CD4-positive, alpha-beta T cell treated with Interleukin-17A for 1 hour (primary cell): ENCODE results near the gene LASP1.
A peak's percentile ranks its signal among the peaks of the same experiment; 100 is the strongest.

ENCODE experiments used
- DNase-seq: peaks from one replicate; pipeline ENCODE4 v3.0.0-alpha.2; 2020

LASP1 gene

DNA sequence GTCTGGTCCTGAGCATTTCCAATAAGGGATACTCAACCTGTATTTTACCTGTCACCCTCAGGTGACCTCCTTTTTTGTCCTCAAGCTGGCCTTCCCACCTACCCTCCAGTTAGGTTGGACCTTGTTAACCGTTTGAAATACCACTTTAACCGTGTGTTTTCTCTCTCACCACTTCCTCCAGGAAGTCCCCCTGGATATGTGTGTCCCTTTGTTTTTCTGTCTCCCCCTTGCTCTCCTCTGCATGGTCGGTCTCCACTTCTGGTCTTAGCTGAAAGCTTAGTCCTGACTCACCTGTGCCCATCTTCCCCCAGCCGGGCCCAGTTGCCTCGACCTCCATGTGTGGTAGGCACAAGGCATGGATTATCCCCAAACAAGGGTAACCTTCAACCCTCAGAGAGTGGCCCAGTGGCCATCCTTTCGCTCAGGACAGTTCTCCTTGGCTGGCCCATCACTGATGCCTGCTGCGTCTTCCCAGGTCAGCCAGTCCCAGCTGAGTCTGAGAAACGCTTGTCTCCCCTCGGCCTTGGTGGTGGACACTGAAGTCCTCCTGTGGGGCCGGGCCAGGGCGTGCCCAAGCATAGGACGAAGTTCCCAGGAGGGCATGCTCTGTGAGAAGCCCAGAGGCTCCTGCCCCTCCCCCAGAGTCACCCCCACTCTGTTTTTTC, 20.0 kb downstream of the LASP1 start:
- no peak for DNase-seq

DNA sequence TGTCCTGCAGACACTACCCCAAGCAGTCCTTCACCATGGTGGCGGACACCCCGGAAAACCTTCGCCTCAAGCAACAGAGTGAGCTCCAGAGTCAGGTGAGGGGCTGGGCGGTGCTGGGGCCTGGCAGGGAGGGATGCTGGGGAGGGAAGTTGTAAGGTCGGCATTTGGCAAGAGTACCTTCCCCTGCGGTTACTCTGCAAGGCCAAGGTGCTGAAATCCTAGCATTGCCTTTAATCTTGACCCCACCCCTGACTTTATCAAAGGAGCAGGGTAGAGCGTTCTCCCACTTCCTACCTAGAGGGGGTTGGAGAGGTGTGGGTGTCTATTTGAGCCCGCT, 20.5 kb downstream of the LASP1 start:
- DNase-seq: peak; percentile 50

DNA sequence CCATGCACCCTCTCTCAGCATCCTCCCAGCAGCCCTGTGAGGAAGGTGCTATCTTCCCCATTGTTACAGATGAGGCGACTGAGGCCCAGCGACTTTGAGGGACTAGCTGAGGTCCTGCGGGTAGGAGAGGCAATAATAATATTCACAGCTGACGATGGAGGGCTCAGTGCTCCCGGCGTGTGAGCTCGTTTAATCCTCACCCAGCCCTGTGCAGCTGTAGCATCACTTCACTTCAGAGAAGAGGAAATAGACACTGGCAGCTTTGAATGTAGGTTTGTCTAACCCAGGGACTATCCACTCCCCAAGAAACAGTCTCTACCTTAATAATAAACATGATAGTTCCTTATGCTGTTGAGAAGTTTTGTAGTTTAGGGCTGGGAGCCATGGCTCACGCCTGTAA, 21.6 kb downstream of the LASP1 start:
- DNase-seq: peak; percentile 35

DNA sequence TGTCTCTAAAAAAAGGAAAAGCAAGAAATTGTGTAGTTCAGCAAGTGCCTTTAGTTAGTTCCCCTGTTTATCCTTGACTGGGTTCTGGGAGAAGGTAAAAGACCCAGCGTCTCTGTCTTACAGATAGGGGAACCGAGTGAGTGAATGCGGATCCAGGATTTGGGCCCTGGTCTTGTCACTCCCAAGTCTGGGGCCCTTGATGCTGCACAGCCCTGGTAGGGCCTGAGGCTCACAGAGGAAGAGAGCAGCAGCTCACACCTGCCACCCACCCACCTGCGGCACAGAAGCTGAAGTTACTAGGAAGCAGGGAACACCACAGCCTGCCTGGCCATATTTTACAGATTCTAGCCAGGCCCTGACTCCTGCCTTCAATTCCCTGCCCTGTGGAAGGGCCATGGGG, 22.2 kb downstream of the LASP1 start:
- no peak for DNase-seq

DNA sequence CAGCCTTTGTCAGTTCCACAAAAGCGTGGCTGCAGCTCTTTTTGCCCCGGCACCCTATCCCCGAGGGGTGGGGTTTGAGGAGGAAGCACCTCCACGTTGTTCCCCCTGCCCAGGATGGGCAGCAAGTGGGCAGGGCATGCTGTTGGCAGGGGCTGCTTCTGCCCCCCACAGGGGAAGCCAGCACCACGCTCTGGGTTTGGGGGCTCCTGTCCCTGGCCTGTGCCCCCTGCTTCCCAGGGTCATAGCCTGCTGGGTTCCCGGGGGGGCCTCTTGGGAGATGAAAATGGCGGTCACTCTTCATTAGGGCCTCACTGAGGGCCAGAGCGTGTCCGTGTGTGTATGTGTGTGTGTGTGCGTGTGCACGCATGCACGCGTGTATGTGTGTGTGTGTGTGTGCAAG, 22.8 kb downstream of the LASP1 start:
- no peak for DNase-seq

DNA sequence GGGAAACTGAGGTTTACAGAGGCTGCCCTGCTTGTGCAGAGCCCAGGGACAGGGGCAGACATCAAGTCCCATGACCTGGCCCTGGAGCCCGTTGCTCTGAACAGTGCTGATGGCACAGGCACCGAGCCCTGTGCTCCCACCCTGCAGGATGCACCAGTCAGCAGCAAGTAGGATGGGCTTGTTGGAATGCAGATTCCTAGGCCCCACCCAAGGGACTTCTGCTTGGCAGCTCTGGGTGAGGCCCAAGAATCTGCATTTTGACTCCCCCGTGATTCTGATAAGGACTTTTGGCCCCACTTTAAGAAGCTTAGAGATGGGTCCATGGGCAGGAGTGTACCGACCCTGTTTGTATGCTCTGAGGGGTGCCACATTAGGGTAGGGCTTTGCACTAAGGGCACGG, 23.3 kb downstream of the LASP1 start:
- no peak for DNase-seq

DNA sequence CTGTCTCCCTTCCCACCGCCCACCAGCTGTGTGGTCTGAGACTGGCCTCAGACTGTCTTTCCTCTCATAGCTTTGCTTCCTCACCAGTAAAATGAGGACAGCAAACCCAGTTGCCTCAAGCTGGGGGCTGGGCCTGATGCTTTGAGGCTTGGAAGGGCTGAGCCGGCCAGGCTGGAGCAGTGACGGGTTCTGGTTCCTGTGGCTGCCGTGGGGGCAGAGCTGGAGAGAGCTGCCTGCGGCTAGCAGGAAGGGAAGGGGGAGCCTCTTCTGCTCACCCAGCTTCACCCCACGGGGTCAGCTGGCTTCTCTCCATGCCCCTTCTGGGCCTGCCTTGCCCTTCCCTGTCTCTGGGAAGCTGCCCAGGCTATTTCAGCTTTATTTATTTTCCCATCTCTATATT, 23.7 kb downstream of the LASP1 start:
- DNase-seq: peak; percentile 47

DNA sequence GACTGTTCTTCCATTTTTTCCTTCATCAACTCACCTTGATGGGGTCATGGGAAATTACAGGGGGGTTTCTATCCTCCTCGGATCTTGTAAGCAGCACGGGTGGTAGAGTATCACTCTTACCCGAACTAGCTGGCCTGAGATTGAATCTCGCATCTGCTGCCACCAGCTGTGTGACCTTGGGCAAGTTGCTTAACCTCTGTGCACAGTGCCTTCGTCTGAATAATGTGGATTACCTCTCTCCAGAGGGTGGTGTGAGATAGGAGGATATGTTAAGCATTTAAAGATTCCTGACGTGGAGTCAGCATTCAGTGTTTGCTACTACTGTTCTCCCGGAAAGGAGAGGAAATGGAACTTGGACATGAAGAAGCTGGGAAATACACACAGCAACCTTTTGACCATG, 24.4 kb downstream of the LASP1 start:
- no peak for DNase-seq

DNA sequence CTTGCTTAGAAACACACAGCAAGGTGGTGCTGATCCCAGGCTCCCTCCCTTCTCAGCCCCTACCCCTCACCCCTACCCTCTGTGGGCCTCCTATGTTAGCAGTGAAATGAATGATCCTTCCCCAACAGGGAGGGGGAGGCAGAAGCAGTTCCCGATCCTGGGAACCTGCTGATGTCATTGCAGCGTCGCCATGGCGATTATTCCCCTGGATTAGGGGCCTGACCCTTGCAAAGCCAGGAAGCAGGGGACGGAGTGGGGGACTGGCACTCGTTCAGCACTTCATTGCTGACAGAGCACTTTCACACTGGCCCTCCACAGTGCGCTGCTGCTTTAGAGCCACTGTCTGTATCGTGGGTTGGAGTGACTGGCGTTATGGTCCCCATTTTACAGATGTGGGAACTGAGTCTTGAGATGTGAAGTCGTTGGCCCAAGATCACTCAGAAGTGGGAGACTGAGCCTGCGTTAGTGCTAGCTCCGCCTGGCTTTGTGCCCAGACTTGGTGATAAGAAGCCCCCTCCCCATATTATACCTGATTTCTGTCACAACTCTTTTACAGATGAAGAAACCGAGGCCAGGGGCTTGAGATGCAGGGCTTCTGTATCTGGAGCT, 26.6 kb downstream of the LASP1 start:
- DNase-seq: no peak

DNA sequence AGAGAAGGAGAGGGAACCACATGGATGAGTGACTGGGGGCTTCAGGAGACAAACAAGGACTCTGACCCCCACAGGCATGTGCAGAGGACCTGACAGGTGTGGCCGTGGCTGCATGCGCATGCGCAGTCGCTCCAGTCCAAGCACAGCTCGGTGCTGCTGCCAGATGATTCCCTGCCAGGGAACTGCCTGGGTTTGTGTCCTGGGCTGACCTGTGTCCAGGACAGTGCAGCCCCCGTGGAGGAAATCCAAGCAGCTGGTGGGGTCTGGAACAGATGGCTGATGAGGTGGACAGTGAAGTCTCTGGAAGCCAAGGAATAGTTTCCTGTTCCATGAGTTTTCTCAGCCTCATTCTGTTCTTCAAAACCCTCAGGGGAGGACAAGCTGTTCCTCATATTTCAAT, 27.3 kb downstream of the LASP1 start:
- no peak for DNase-seq

DNA sequence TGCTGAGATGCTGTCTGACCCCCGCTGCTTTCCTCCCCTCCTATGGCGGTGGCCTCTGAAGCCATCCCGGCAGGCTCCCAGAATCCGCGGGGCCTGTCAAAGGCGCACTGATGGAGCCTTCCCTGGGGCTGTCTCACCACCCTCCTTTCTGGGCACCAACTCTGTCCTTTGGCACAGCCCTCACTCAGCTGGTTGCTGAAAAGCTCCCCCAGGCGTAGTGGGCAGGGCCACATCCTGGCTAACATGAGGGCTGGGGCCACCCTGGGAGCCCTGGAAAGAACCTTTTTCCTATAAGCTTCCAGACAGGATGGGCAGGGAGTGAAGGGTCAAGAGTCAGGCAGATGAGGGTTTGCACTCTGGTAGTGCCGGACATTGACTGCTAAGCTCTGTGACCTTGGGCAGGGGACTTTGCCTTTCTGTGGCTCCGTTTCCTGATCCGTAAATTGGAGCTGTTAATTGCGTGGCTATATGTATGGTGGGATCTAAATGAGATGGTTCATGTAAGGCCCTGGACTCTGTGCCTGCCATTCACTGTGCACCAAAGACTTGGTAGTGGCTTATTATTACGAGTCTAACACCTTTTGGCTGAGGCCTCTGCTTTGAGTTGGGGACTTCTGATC, 27.9 kb downstream of the LASP1 start:
- DNase-seq: no peak

DNA sequence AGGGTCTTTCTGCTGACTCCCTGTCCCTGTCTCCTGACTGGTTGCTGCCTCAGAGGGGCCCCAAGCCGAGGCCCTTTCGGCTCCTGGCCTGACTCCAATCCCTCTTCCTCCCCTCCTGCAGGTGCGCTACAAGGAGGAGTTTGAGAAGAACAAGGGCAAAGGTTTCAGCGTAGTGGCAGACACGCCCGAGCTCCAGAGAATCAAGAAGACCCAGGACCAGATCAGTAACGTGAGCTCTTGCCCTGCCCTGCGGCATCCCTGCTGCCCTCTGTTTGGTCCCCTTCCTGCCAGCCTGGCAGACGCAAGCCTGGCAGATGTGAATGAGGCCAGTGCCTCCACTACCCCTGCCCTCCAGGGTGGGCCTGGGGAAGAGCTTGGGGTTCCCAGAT, 28.4 kb downstream of the LASP1 start:
- peak; percentile 34 for DNase-seq

DNA sequence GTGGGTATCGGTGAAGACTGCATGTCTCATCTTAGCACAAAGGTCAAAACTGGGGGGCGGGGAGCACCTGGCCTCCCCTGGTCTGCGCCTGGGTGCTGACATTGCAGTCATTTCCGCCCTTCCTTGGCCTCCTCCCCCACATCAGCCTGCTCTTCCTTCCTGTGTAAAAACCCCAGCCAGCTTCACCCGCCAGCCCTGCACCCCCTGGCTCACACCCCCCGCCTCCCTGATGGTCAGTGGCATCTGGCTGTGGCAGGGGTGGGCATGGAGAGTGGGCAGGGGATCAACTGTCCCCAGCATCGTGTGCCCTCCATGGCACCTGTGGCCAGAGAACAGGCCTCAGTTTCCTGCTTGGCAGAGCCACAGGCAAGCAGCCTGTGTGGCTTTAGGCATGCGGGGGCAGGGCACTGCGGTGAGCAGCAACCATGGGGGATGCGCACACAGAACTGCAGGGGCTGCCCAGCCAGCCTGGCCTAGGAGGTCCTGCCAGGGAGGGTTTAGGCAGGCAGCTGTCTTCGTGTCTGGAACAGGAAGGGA, 29.0 kb downstream of the LASP1 start:
- DNase-seq: peak; percentile 88

DNA sequence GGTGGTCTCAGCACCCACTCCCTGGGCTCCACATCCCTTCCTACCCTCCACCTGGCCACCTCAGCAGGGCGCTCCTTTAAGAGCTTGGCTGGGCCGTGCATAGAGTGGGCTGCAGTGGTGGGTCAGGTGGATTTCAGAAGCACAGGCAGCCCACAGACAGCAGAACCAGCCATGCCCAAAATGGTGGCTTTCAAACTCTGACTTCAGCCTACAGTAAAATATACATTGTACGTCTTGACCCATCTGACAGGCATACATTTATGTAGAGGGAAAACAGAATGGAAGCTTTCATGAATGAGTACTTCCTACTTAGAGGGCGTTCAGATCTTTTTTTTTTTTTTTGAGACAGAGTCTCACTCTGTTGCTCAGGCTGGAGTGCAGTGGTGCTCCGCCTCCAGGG, 29.6 kb downstream of the LASP1 start:
- no peak for DNase-seq

DNA sequence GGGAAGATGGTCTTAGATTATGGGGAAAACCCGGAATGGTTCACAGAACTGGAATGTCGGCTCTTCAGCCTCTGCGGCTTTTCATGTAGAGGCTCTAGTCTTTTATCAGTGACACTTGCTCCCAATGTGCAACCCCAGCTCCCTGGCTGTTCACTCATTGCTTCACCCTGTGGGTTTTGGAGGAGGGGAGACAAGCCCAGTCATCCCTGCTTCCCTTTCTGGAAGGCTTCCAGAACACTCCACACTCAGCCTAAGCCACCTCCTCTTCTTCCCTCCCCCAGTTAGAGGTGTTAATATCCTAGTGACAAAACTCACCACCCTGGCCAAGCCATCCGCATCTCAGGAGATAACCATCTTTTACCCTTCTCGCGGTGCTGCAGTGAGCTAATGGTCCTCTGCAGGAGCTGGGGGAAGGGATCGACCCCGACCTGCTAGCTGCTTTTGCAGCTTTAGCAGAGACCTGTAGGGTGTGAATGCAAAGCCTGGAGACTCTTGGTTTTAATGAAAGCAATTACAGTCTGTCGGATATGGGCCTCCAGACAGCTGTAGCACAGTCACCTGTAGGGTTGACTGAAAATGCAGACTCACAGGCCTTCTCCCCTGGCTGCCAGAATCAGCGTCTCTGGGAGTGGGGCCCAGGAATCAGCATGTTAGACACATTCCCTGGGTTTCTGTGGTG, 31.3 kb downstream of the LASP1 start:
- peak; percentile 69 for DNase-seq

DNA sequence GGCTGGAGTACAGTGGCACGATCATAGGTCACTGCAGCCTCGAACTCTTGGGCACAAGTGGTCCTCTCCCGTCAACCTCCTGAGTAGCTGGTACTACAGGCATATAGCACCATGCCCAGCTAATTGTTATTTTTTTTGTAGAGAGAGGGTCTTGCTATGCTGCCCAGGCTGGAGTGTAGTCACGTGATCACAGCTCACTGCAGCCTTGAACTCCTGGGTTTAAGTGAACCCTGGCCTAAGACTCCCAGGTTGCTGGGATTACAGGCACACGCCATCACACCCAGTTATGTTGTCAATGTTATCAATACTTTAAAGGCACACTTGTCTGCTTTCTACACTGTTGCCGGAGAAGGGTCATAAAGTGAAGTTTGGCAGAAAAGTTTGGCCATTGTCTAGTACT, 33.5 kb downstream of the LASP1 start:
- no peak for DNase-seq

DNA sequence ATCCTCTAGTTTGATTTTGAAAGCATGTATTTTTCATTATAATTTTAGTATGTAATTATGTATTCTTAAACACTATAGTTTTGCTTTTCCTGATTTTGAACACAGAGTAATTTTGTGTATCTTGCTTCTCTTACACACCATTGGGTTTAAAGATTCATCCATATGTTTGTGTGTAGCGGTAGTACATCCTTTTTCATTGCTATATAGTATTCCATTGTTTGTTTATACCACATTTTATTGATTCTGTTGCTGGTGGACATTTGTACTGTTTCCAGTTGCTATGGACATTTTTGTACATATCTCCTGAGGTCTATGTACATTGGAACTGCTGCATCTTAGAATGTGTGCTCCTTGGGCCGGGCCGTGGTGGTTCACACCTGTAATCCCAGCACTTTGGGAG, 35.0 kb downstream of the LASP1 start:
- no peak for DNase-seq

DNA sequence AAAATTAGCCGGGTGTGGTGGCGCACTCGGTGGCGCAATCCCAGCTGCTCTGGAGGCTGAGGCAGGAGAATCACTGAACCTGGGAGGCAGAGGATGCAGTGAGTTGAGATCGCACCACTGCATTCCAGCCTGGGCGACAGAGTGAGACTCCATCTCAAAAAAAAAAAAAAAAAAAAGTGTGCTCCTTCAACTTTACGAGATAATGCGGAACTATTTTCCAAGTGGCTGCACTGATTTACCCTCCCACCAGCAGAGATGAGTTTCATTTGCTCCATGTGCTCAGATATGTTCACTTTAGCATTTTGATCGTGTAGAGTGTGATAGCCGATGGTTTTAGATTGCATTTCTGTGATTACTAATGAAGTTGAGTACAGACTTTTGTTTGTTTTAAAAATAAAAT, 35.5 kb downstream of the LASP1 start:
- no peak for DNase-seq

DNA sequence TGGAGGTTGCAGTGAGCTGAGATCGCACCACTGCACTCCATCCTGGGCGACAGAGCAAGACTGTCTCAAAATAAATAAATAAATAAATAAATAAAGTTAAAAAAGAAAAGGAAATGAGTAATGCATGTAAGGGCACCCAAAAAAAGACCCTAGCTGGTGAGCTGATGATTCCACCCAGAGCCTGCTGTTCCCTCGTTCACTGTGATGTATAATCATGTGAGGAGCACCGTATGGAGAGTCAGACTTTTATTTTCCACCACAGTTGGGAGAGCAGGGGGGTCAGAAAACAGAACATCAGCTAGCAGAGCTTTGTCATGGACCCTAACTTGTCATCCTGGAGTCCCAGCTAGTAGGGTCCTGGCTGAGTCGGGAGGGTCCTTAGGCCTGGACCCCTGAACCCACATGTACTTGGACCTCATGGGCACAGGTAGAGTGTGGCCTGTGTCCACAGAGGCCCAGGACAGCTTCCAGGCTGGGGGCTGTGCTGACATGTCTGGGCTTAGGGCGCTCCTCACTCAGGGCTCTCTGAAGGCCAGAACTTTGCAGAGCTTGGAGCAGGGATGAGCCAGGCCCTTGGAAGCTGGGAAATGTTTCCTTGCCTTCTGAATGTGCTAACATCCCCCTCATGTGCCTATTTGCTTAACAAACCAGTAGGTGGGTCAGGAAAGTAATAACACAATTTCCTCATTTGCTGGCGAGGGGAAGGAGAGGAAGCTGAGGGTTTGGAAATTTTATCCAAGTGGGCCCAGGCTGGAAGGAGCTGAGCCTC, 36.8 kb downstream of the LASP1 start:
- DNase-seq: no peak

DNA sequence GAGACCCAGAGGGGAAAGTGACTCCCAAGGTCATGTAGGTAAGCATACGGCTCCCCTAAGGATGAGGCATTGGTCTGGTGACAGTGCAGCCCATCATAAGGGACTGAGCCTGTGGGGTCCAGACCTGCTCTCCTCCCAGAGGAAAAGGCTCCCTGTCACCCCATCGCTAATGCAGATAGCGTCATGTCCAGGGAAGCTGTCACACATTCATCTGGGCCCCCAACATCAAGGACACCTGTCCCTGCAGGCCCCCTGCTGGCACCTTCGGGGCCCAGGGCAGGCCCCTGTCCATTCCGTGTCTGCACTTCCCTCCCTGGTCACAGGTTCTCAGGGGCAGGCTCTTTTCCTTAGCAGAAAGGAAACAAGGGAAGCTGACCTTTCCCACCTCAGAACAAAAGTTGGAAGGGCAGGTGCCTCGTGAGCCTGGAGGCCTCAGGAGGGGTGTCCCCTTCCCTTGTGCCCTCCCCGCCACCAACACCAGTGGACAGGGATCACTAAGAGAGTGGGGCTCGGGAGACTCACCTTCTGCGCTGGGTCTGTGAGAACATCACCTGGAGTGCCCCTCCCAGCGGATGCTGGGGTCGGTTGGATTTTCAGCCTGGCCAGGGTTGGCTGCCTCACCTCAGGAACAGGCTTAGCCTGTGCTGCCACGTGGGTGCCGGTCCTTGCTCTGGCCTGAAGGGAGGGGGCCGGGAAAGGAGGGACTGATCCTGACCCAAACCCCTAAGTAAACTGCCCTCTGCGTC, 38.2 kb downstream of the LASP1 start:
- no peak for DNase-seq

DNA sequence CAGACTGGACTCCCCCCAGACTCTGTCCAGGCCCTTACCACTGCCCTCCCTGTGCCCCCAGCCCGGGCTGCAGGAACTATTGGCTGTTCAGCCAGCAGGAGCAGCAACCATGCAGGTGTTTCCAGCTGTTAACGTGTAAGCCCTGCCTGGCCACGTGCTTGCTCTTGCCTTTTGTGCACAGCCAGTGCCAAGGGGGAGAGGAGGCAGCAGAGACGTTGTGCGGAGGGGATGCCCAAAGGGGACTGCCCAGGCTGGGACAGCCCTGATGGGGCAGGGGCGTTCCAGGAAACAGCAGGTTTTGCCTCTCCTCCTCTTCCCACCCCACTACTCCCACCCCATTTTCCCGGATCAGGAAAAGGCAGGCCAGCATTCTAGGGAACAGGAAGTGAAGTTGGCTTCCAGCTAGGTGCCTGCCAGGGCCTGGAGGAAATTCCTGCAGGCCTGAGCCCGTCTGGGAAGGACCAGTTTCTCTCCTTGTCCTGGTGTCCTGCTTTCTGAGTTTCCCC, 38.9 kb downstream of the LASP1 start:
- DNase-seq: no peak

DNA sequence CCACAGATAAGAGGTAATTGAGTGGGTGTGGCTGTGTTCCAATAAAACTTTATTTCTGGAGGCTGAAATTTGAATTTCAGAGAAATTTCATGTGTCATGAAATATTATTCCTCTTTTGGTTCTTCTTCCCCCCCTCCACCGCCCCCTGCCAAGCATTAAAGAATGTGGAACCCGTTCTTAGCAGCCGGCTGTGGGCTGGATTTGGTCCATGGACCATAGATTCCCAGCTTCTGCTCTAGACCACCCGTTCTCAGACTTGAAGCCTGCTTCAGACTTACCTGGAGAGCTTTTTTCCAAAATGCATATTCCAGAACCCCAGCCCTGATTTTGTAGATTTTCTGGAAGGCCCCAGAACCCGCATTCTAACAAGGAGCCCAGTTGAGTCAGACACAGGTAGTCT, 40.5 kb downstream of the LASP1 start:
- no peak for DNase-seq
